GM13976 (cell line): ENCODE measurements around the gene OR4D10.

Experiments
- DNase-seq: peaks from one replicate; pipeline ENCODE4 v3.0.0; 2012; ENCODE audit warnings: low spot score
- CTCF ChIP-seq: IDR thresholded peaks from 2 replicates; pipeline ENCODE4 v1.5.1; 2012; ENCODE audit warnings: borderline replicate concordance, mild to moderate bottlenecking; ENCODE audit not compliant: insufficient read depth; ENCODE audit errors: extremely low read depth, missing control alignments, control extremely low read depth
- in situ Hi-C: fragments of 300-500 bp; cut with MboI; formaldehyde crosslinking; loops from one replicate; pipeline ENCODE4 v1.12.0; 2022; ENCODE audit warnings: low sequenced_read_pairs, mixed read lengths, inconsistent platforms; ENCODE audit not compliant: unreplicated experiment

OR4D10 gene

GRCh38 chr11:59475176-59475575, 2.1 kb downstream of the OR4D10 start:
- DNase-seq: no peak
- in situ Hi-C loops: no loop called here
- TF ChIP-seq CTCF: no peak

- in situ Hi-C loops: no loop called here
These were observed 6.8 kb downstream of the OR4D10 start for GRCh38 chr11:59479906-59480305.

GRCh38 chr11:59480359-59480758, 7.2 kb downstream of the OR4D10 start:
- DNase-seq: no peak
- in situ Hi-C loops: no loop called here
- TF ChIP-seq CTCF: no peak

More at GRCh38 chr11:59479906-59480305, 6.8 kb downstream of the OR4D10 start:
- no peak for DNase-seq
- no peak for TF ChIP-seq CTCF

- in situ Hi-C loops: loop anchor here (10.0 kb wide), 1 partner anchor 57 kb away; no protein-coding TSS in a partner anchor
- DNase-seq: no peak
- TF ChIP-seq CTCF: no peak
These were observed 28.8 kb downstream of the OR4D10 start for GRCh38 chr11:59501931-59502330.

- no peak for DNase-seq
- in situ Hi-C loops: loop anchor here (10.0 kb wide), 1 partner anchor 58 kb away; no protein-coding TSS in a partner anchor
- TF ChIP-seq CTCF: no peak
These were observed 30.2 kb downstream of the OR4D10 start, which contains the start of gene OR4D11 for GRCh38 chr11:59503276-59503675. Gene OR4D11 (plus strand): TSS chr11:59503576. CDS start chr11:59503576, 0 bp downstream.

GRCh38 chr11:59510941-59511589, 38.0 kb downstream of the OR4D10 start, which contains the start of gene OR4D9:
Gene OR4D9 (plus strand): TSS chr11:59511539. CDS start chr11:59514913, 3,374 bp downstream.
- in situ Hi-C loops: no loop called here
- TF ChIP-seq CTCF: no peak

More at GRCh38 chr11:59510941-59511589, 38.0 kb downstream of the OR4D10 start, which contains the start of gene OR4D9:
- no peak for DNase-seq
